ENCODE data around the gene ADSS1. TPM values are rescaled to one million over a fixed set of nuclear protein-coding genes. Genes with fewer than 3 reads are reported as not detected.
A peak's percentile ranks its signal among the peaks of the same experiment; 100 is the strongest.

Gene ADSS1
- total RNA-seq (42.3 TPM), polyA plus RNA-seq (ENCODE audit: insufficient read depth in 1 of 8, insufficient read length in 8 of 8, low replicate concordance in 1 of 8) (10 to 100 TPM; 31.3 to 78.5 (median 57.7) TPM)
- long read RNA-seq, donor 1, transcript ADSSL1-201 (13 exons, 1,766 nt) = major isoform, 11 of 12 reads
- long read RNA-seq, donor 1, partial matches to known transcripts = 0 of 12 reads
- long read RNA-seq, donor 1, other reads (novel, unspliced or antisense) = 0 of 12 reads
- long read RNA-seq, donor 2, partial matches to known transcripts = 0 of 3 reads
- long read RNA-seq, donor 2, other reads (novel, unspliced or antisense) = 0 of 3 reads
- long read RNA-seq, donor 3, transcript ADSSL1-201 (13 exons, 1,766 nt) = major isoform, 37 of 37 reads
- long read RNA-seq, donor 3, partial matches to known transcripts = 0 of 37 reads
- long read RNA-seq, donor 3, other reads (novel, unspliced or antisense) = 0 of 37 reads
- long read RNA-seq, donor 4, transcript ADSSL1-201 (13 exons, 1,766 nt) = major isoform, 9 of 13 reads
- long read RNA-seq, donor 4, partial matches to known transcripts = 0 of 13 reads
- long read RNA-seq, donor 4, other reads (novel, unspliced or antisense) = 0 of 13 reads
- long read RNA-seq, donor 5, transcript ADSSL1-209 (3 exons, 1,091 nt) = minor isoform, 5 of 18 reads
- long read RNA-seq, donor 5, transcript ADSSL1-201 (13 exons, 1,766 nt) = major isoform, 13 of 18 reads
- long read RNA-seq, donor 5, partial matches to known transcripts = 0 of 18 reads
- long read RNA-seq, donor 5, other reads (novel, unspliced or antisense) = 0 of 18 reads
- long read RNA-seq, donor 6, transcript ADSSL1-201 (13 exons, 1,766 nt) = major isoform, 27 of 50 reads
- long read RNA-seq, donor 6, transcript ADSSL1-209 (3 exons, 1,091 nt) = minor isoform, 13 of 50 reads
- long read RNA-seq, donor 6, partial matches to known transcripts = 9 of 50 reads
- long read RNA-seq, donor 6, other reads (novel, unspliced or antisense) = 0 of 50 reads
- long read RNA-seq, donor 7, transcript ADSSL1-201 (13 exons, 1,766 nt) = major isoform, 18 of 22 reads
- long read RNA-seq, donor 7, partial matches to known transcripts = 0 of 22 reads
- long read RNA-seq, donor 7, other reads (novel, unspliced or antisense) = 0 of 22 reads
- long read RNA-seq, donor 8, partial matches to known transcripts = 0 of 6 reads
- long read RNA-seq, donor 8, other reads (novel, unspliced or antisense) = 0 of 6 reads
- long read RNA-seq, donor 9, transcript ADSSL1-201 (13 exons, 1,766 nt) = major isoform, 11 of 20 reads
- long read RNA-seq, donor 9, partial matches to known transcripts = 5 of 20 reads
- long read RNA-seq, donor 9, other reads (novel, unspliced or antisense) = 0 of 20 reads
- long read RNA-seq, donor 10, transcript ADSSL1-201 (13 exons, 1,766 nt) = major isoform, 25 of 33 reads
- long read RNA-seq, donor 10, partial matches to known transcripts = 5 of 33 reads
- long read RNA-seq, donor 10, other reads (novel, unspliced or antisense) = 0 of 33 reads
- long read RNA-seq, donor 11, transcript ADSSL1-201 (13 exons, 1,766 nt) = major isoform, 24 of 40 reads
- long read RNA-seq, donor 11, transcript ADSSL1-209 (3 exons, 1,091 nt) = minor isoform, 7 of 40 reads
- long read RNA-seq, donor 11, partial matches to known transcripts = 9 of 40 reads
- long read RNA-seq, donor 11, other reads (novel, unspliced or antisense) = 0 of 40 reads

DNA sequence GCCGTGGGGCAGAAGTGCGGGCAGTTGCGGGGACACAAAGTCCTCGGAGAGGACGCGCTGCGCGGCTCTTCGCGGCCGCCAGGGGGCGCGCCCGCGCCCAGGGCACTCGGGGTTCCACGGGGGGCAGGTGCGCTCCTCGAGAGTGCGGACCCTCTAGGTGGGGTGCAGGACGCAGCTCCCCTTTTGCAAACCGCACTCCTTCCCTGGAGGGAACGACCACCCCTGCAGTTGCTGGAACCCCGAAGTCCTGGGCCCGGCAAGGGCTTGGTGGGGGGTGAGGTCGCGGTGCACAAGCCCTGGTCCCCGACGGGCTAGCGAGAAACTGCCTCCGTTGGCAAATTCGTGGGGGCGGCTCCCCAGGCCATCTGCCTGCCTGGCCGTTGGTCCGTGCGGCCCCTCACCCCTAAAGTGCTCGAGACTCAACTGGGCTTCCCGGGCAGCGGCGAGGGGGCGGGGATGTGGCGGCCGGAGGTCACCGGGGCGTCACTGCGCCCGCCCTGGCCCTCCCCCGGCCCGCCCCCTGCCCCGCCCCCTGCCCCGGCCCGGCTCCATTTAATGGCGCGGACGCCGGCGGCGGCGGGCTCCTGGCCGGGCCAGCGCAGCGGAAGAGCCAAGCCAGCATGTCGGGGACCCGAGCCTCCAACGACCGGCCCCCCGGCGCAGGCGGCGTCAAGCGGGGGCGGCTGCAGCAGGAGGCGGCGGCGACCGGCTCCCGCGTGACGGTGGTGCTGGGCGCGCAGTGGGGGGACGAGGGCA is at the start of gene ADSS1:
Gene ADSS1 (plus strand): TSS at position 579 of the 756 bp plus-strand sequence. CDS start 42 bp downstream, at position 621.
- 2% methylated on average over 64 of the region's 82 CpGs for WGBS (ENCODE audit: insufficient coverage)
- Histone ChIP-seq H3K36me3 (ENCODE audit: control insufficient read depth, insufficient read depth, low read length) (peaks cover 13% of the 10 kb centered on the region), H3K4me1 (ENCODE audit: control insufficient read depth, insufficient read depth, low read length) (peaks cover 57% of the 10 kb centered on the region), H3K4me3 (ENCODE audit: low read length) (peak within 1 kb of the TSS; percentile 59), H3K27ac (ENCODE audit: low read length) (peak within 1 kb of the TSS; percentile 87), H3K9me3 (replicated peaks; ENCODE audit: control insufficient read depth, low read depth, low read length) (no peaks in the 10 kb centered on the region), H3K27me3 (ENCODE audit: control insufficient read depth, insufficient read depth, low read length) (no peaks in the 10 kb centered on the region)
- DNase-seq = peak; percentile 70

DNA sequence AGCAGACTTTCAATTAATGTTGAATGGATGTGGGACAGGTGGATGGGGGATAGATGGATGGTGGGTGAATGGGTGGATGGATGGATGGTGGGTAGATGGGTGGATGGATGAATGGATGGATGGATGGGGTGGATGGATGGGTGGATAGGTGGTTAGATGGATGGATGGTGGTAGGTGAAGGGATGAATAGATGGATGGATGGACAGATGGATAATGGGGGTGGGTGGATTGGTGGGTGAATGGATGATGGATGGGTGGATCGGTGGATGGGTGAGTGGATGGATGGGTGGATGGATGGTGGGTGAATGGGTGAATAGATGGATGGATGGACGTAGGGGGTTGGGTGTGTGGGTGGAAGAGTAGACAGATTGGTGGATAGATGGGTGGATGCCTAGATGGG is 48.6 kb upstream of the ADSS1 start:
- WGBS (ENCODE audit: insufficient coverage) = 91% methylated on average over 2 of the region's 2 CpGs
- no peak for DNase-seq
- no peak overlapping the region for H3K27ac ChIP-seq (ENCODE audit: low read length)
- no peaks in the 10 kb centered on the region for H3K36me3 ChIP-seq (ENCODE audit: control insufficient read depth, insufficient read depth, low read length)
- peaks cover 41% of the 10 kb centered on the region for H3K4me1 ChIP-seq (ENCODE audit: control insufficient read depth, insufficient read depth, low read length)
- H3K9me3 ChIP-seq (replicated peaks; ENCODE audit: control insufficient read depth, low read depth, low read length) = no peaks in the 10 kb centered on the region
- H3K4me3 ChIP-seq (ENCODE audit: low read length) = no peak overlapping the region
- peaks cover 10% of the 10 kb centered on the region for H3K27me3 ChIP-seq (ENCODE audit: control insufficient read depth, insufficient read depth, low read length)

DNA sequence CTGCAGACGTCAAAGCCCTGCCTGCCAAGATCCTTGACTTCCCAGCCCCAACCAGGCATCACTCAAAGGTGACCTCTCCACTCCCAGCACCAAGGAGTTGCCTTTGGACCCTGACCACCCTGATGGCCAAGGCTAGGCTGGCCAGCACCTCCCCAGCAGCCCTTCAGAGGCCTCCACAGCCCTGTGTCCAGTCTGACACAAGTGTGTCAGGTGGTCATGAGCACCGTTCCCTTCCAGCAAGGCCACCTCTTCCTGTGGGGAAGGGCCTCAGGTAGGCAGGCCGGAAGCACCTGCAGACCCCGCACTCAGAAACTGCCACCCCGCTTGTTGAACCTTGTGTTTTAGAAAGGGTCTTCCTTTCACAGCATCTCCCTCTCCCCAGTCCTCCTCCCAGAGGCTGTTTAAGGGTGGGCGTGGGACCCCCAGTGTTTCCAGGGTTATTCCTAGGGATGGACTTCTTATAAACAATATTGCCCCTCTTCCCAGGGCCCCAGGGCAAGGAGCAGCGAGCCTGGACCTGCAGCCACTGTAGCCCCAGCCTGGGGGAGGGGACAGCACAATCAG is 47.8 kb upstream of the ADSS1 start:
- WGBS (ENCODE audit: insufficient coverage) = 50% methylated on average over 2 of the region's 7 CpGs
- Histone ChIP-seq H3K36me3 (ENCODE audit: control insufficient read depth, insufficient read depth, low read length) (no peaks in the 10 kb centered on the region), H3K9me3 (replicated peaks; ENCODE audit: control insufficient read depth, low read depth, low read length) (no peaks in the 10 kb centered on the region), H3K4me3 (ENCODE audit: low read length) (no peak overlapping the region), H3K4me1 (ENCODE audit: control insufficient read depth, insufficient read depth, low read length) (peaks cover 49% of the 10 kb centered on the region), H3K27me3 (ENCODE audit: control insufficient read depth, insufficient read depth, low read length) (peaks cover 10% of the 10 kb centered on the region), H3K27ac (ENCODE audit: low read length) (no peak overlapping the region)
- DNase-seq = no peak

DNA sequence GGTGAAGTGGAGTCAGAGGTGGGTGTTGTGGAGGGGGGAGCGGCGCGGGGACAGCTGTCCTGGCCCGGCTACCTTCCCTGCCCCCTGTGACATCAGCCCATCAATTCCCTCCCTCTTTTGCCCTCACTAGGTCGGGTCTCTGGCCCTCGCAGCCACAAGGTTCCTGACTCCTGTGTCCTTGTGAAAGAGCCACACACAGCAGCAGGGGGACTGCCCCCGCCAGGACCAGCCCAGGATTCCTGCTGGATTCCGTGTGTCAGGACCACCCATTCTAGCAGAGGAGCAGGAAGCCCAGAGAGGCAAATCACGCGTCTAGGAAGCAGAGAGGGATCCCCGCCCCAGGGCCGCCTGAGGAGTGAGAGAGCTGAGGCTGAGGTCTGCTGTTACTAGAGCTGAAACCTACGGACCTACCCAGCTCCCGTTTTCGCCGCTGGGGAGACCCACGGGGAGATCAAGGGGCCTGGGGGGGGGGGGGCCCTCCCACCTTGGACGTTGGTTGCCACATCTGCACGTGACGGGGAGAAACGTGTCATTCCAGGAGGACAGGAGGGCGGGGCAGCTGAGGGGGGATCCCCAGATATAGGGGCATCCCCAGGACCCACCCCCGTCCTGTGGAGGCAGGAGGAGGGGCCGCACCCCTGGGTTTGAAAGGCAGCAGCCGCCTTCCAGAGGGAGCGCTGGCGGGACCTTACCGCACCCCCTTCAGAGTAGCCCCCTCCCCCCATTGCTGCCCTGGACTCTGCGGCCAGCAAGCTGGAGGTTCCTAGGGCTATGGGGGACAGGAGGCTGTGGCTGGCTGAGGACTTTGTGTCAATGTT is 47.1 kb upstream of the ADSS1 start:
- WGBS (ENCODE audit: insufficient coverage) = 13% methylated on average over 15 of the region's 29 CpGs
- H3K27ac ChIP-seq (ENCODE audit: low read length) = peak overlapping the region; percentile 87
- peaks cover 10% of the 10 kb centered on the region for H3K27me3 ChIP-seq (ENCODE audit: control insufficient read depth, insufficient read depth, low read length)
- no peaks in the 10 kb centered on the region for H3K36me3 ChIP-seq (ENCODE audit: control insufficient read depth, insufficient read depth, low read length)
- no peaks in the 10 kb centered on the region for H3K9me3 ChIP-seq (replicated peaks; ENCODE audit: control insufficient read depth, low read depth, low read length)
- peaks cover 56% of the 10 kb centered on the region for H3K4me1 ChIP-seq (ENCODE audit: control insufficient read depth, insufficient read depth, low read length)
- peak overlapping the region; percentile 54 for H3K4me3 ChIP-seq (ENCODE audit: low read length)
- DNase-seq = peak; percentile 60

DNA sequence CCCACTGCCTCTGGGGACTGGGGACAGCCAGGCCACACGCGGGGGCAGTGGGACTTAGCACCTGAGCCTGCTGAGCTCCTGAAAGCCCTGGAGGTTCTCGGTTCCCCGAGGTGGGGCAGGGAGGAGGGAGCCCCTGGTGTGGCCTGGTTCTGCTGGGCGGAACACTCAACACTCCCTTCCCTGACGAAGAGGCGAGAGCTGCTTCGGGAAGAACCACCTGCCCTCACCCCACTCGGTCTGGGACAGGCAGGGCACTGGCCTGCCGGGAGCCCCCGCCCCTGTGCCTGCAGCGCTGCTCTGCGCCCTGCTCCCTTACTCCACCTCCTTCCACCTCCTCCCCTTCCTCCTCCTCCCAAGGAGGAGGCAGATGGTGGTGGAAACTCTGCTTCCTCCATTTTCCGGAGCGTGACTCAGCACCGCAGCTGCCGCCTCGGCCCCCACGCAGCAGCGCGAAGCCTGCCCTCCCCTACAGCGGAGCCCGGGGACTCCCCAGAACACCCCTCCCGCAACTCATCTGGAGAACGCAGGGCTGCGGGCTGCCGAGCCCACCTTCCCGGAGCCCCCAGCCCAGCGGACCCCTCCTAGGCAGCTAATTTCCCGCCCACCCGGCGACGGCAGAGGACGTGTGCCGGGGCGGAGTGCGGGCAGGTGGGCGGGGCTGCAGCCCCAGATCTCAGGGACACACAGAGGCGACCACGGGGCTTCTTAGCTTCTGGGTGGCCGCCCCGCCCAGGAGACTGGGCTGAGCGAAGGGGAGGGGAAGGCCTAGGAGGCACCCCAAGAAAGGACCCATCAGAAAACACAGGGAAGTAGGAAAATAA is 46.3 kb upstream of the ADSS1 start:
- H3K9me3 ChIP-seq (replicated peaks; ENCODE audit: control insufficient read depth, low read depth, low read length) = no peaks in the 10 kb centered on the region
- peak; percentile 95 for DNase-seq
- peak overlapping the region; percentile 87 for H3K27ac ChIP-seq (ENCODE audit: low read length)
- H3K27me3 ChIP-seq (ENCODE audit: control insufficient read depth, insufficient read depth, low read length) = peaks cover 10% of the 10 kb centered on the region
- 0% methylated on average over 32 of the region's 43 CpGs for WGBS (ENCODE audit: insufficient coverage)
- H3K36me3 ChIP-seq (ENCODE audit: control insufficient read depth, insufficient read depth, low read length) = no peaks in the 10 kb centered on the region
- peaks cover 64% of the 10 kb centered on the region for H3K4me1 ChIP-seq (ENCODE audit: control insufficient read depth, insufficient read depth, low read length)
- H3K4me3 ChIP-seq (ENCODE audit: low read length) = peak overlapping the region; percentile 54

DNA sequence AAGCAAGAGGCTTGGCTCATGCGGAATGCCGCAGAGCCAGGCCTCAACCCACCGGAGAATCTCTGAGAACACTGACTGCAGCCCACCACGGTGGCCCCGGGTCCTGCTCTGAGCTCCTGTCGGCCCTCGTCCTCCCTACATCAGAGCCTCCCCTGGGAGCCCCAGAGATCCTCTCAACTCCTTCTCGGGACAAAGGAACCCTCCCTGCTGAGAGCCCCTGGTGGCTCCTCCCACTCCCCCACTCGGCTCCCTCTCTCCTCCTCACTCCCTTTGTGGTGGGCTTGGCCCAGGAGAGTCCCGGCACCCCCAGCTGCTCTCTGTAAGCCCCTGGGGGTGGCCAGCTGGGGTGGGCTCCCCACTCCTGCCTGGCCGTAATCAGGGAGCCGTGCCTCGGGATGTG is 45.7 kb upstream of the ADSS1 start:
- peak; percentile 76 for DNase-seq
- peaks cover 10% of the 10 kb centered on the region for H3K27me3 ChIP-seq (ENCODE audit: control insufficient read depth, insufficient read depth, low read length)
- WGBS (ENCODE audit: insufficient coverage) = 15% methylated on average over 13 of the region's 13 CpGs
- H3K4me3 ChIP-seq (ENCODE audit: low read length) = peak overlapping the region; percentile 54
- no peaks in the 10 kb centered on the region for H3K9me3 ChIP-seq (replicated peaks; ENCODE audit: control insufficient read depth, low read depth, low read length)
- peaks cover 69% of the 10 kb centered on the region for H3K4me1 ChIP-seq (ENCODE audit: control insufficient read depth, insufficient read depth, low read length)
- H3K36me3 ChIP-seq (ENCODE audit: control insufficient read depth, insufficient read depth, low read length) = no peaks in the 10 kb centered on the region
- peak overlapping the region; percentile 87 for H3K27ac ChIP-seq (ENCODE audit: low read length)

DNA sequence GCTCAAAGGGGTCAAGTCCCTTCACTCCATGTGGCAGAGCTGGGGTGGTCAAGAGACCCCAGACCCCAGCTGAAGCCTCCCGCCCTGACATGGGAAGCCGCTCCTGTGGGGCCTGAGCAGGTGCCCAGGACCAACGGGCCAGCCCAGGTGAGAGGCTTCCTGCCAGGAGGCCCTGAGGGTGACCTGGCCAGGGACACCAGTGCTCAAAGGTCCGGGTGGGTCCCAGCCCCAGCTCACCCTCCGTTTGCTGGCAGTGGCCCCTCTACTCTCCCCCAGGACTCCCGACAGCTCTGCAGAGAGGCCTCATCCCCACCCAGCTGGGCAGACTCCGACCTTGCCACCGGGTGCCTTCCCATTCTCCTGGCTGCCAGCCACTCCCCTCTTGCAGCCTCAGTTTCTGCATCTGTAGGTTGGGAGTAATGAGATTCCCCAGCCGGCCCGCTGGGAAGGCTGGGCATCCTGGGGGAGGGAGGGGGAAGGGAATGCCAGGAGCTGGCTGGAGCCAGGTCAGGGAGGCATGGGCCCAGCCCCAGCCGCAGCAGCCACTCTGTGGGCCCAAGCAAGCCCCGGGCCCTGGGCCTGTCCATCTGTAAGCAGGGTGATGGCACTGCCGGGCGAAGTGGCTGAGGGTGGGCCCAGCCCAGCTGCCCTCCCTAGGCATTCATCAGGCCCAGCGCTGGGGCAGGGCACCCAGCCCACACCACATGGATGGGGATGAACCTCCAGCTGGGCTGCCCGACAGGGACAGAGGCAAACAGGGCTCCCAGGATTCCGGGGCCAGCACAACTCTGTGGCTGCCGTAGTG is 44.9 kb upstream of the ADSS1 start:
- no peak overlapping the region for H3K27ac ChIP-seq (ENCODE audit: low read length)
- peaks cover 70% of the 10 kb centered on the region for H3K4me1 ChIP-seq (ENCODE audit: control insufficient read depth, insufficient read depth, low read length)
- peaks cover 10% of the 10 kb centered on the region for H3K27me3 ChIP-seq (ENCODE audit: control insufficient read depth, insufficient read depth, low read length)
- DNase-seq = peak; percentile 18
- 83% methylated on average over 15 of the region's 18 CpGs for WGBS (ENCODE audit: insufficient coverage)
- no peaks in the 10 kb centered on the region for H3K36me3 ChIP-seq (ENCODE audit: control insufficient read depth, insufficient read depth, low read length)
- H3K9me3 ChIP-seq (replicated peaks; ENCODE audit: control insufficient read depth, low read depth, low read length) = no peaks in the 10 kb centered on the region
- H3K4me3 ChIP-seq (ENCODE audit: low read length) = no peak overlapping the region
